ENCODE measurements around the gene SLC22A6. TPM values are rescaled to one million over a fixed set of nuclear protein-coding genes. Genes with fewer than 3 reads are reported as not detected.
"Not testable (repeated sequence)": the region's sequence is repeated elsewhere in the genome, so short reads cannot be mapped to it uniquely, and the experiment has no call there.

The SLC22A6 gene
- total RNA-seq, 1 donor = not detected

DNA sequence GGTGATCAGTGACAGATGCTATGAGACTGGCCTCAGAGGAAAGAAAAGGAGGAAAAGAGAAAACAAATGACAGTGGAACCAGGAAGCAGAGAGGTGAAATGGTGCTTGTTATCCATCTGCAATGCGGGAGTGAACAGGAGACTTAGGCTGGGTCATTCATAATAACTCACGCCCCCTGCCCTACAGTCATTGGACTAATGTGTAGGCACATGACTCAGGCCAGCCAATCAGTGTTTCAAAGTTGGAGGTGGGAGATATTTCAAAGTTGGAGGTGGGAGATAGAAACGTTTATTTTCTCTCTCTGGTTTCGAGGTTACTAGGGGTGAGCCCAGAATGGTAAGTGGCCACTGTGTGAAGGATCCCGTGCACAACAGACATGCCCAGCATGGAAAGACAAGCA lies 30.3 kb downstream of the SLC22A6 start:
- no peak overlapping the region for H3K4me2 ChIP-seq (ENCODE audit: insufficient read depth, low read length)

GRCh38 chr11:62953811-62954210 lies 31.0 kb downstream of the SLC22A6 start:
- DNase-seq (ENCODE audit: insufficient read length, low spot score, missing footprints) = no peak
- TF ChIP-seq, protein P1, sequence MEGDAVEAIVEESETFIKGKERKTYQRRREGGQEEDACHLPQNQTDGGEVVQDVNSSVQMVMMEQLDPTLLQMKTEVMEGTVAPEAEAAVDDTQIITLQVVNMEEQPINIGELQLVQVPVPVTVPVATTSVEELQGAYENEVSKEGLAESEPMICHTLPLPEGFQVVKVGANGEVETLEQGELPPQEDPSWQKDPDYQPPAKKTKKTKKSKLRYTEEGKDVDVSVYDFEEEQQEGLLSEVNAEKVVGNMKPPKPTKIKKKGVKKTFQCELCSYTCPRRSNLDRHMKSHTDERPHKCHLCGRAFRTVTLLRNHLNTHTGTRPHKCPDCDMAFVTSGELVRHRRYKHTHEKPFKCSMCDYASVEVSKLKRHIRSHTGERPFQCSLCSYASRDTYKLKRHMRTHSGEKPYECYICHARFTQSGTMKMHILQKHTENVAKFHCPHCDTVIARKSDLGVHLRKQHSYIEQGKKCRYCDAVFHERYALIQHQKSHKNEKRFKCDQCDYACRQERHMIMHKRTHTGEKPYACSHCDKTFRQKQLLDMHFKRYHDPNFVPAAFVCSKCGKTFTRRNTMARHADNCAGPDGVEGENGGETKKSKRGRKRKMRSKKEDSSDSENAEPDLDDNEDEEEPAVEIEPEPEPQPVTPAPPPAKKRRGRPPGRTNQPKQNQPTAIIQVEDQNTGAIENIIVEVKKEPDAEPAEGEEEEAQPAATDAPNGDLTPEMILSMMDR (IDR thresholded peaks at IDR 0.05; ENCODE audit: extremely low read depth, low read depth, low read length) = no peak
- Histone ChIP-seq H3K9me3 (ENCODE audit: low read depth, low read length) (no peaks in the 10 kb centered on the region), H4K20me1 (ENCODE audit: insufficient read depth, low read length) (no peaks in the 10 kb centered on the region), H3K27me3 (ENCODE audit: insufficient read depth, low read length) (peaks cover under 1% of the 10 kb centered on the region), H3K79me2 (ENCODE audit: insufficient read depth, low read length) (no peaks in the 10 kb centered on the region), H3K4me3 (ENCODE audit: insufficient read depth, low read length) (no peak overlapping the region), H3K27ac (ENCODE audit: low read depth, low read length) (no peak overlapping the region), H3K4me2 (ENCODE audit: insufficient read depth, low read length) (no peak overlapping the region), H2AFZ (ENCODE audit: low read length) (no peak overlapping the region), H3K4me1 (ENCODE audit: insufficient read depth, low read length) (no peaks in the 10 kb centered on the region), H3K36me3 (ENCODE audit: insufficient read depth, low read length) (no peaks in the 10 kb centered on the region)

More for the DNA sequence above, 30.3 kb downstream of the SLC22A6 start:
- Histone ChIP-seq H3K27ac (ENCODE audit: low read depth, low read length) (no peak overlapping the region), H3K36me3 (ENCODE audit: insufficient read depth, low read length) (no peaks in the 10 kb centered on the region), H3K4me1 (ENCODE audit: insufficient read depth, low read length) (no peaks in the 10 kb centered on the region), H3K9me3 (ENCODE audit: low read depth, low read length) (no peaks in the 10 kb centered on the region), H3K27me3 (ENCODE audit: insufficient read depth, low read length) (no peaks in the 10 kb centered on the region), H4K20me1 (ENCODE audit: insufficient read depth, low read length) (no peaks in the 10 kb centered on the region), H2AFZ (ENCODE audit: low read length) (no peak overlapping the region), H3K79me2 (ENCODE audit: insufficient read depth, low read length) (no peaks in the 10 kb centered on the region), H3K4me3 (ENCODE audit: insufficient read depth, low read length) (no peak overlapping the region)
- TF ChIP-seq, protein P1 (IDR thresholded peaks at IDR 0.05; ENCODE audit: extremely low read depth, low read depth, low read length) = no peak
- no peak for DNase-seq (ENCODE audit: insufficient read length, low spot score, missing footprints)

GRCh38 chr11:62948765-62949320 lies 35.9 kb downstream of the SLC22A6 start:
- Histone ChIP-seq H4K20me1 (ENCODE audit: insufficient read depth, low read length) (no peaks in the 10 kb centered on the region), H3K4me3 (ENCODE audit: insufficient read depth, low read length) (no peak overlapping the region), H3K27me3 (ENCODE audit: insufficient read depth, low read length) (peaks cover 3% of the 10 kb centered on the region), H3K36me3 (ENCODE audit: insufficient read depth, low read length) (no peaks in the 10 kb centered on the region), H3K9me3 (ENCODE audit: low read depth, low read length) (no peaks in the 10 kb centered on the region), H3K4me1 (ENCODE audit: insufficient read depth, low read length) (no peaks in the 10 kb centered on the region), H3K27ac (ENCODE audit: low read depth, low read length) (no peak overlapping the region), H3K79me2 (ENCODE audit: insufficient read depth, low read length) (no peaks in the 10 kb centered on the region), H3K4me2 (ENCODE audit: insufficient read depth, low read length) (no peak overlapping the region), H2AFZ (ENCODE audit: low read length) (no peak overlapping the region)
- no peak for DNase-seq (ENCODE audit: insufficient read length, low spot score, missing footprints)
- TF ChIP-seq, protein P1 (IDR thresholded peaks at IDR 0.05; ENCODE audit: extremely low read depth, low read depth, low read length) = no peak

DNA sequence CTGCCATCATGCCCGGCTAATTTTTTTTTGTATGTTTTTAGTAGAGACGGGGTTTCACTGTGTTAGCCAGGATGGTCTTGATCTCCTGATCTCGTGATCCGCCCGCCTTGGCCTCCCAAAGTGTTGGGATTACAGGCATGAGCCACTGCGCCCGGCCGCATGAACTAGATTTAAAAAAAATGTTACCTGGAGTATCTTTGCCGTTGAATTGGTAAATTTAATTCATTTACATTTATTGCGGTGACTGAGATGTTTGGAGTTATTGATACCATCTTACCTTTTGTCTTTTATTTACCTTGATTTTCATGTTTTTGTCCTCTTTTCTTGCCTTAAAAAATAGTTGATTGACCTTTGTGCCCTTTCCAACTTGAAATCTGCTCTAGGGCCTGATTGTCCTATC lies 39.2 kb downstream of the SLC22A6 start:
- not testable (repeated sequence) for DNase-seq (ENCODE audit: insufficient read length, low spot score, missing footprints); H3K36me3 ChIP-seq (ENCODE audit: insufficient read depth, low read length); H3K4me3 ChIP-seq (ENCODE audit: insufficient read depth, low read length); H4K20me1 ChIP-seq (ENCODE audit: insufficient read depth, low read length); H2AFZ ChIP-seq (ENCODE audit: low read length); H3K27ac ChIP-seq (ENCODE audit: low read depth, low read length); H3K27me3 ChIP-seq (ENCODE audit: insufficient read depth, low read length); H3K9me3 ChIP-seq (ENCODE audit: low read depth, low read length); H3K4me1 ChIP-seq (ENCODE audit: insufficient read depth, low read length); H3K4me2 ChIP-seq (ENCODE audit: insufficient read depth, low read length); H3K79me2 ChIP-seq (ENCODE audit: insufficient read depth, low read length)

DNA sequence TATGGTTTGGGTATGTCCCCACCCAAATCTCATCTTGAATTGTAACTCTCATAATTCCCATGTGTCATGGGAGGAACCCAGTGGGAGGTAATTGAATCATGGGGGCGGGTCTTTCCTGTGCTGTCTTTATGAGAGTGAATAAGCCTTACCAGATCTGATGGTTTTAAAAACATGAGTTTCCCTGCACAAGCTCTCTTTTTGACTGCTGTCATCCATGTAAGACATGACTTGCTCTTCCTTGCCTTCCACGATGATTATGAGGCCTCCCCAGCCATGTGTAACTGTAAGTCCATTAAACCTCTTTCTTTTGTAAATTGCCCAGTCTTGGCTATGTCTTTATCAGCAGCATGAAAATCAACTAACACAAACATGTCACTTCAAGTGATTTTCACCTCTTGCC lies 47.2 kb downstream of the SLC22A6 start:
- H3K4me2 ChIP-seq (ENCODE audit: insufficient read depth, low read length); H3K4me3 ChIP-seq (ENCODE audit: insufficient read depth, low read length); H3K4me1 ChIP-seq (ENCODE audit: insufficient read depth, low read length); H3K27ac ChIP-seq (ENCODE audit: low read depth, low read length); H3K79me2 ChIP-seq (ENCODE audit: insufficient read depth, low read length); H3K9me3 ChIP-seq (ENCODE audit: low read depth, low read length); H3K27me3 ChIP-seq (ENCODE audit: insufficient read depth, low read length); H3K36me3 ChIP-seq (ENCODE audit: insufficient read depth, low read length); H2AFZ ChIP-seq (ENCODE audit: low read length); DNase-seq (ENCODE audit: insufficient read length, low spot score, missing footprints); H4K20me1 ChIP-seq (ENCODE audit: insufficient read depth, low read length): not testable (repeated sequence)

Data from osteoblast (primary cell).